HepG2 (cell line): Measurements from ENCODE around the gene RNLS. TPM values are rescaled to one million over a fixed set of nuclear protein-coding genes. Genes with fewer than 3 reads are reported as not detected.
"Not testable (repeated sequence)": the region's sequence is repeated elsewhere in the genome, so short reads cannot be mapped to it uniquely, and the experiment has no call there.

Source experiments
- ATAC-seq: fragments of 200-7000 bp; cut with Tn5 transposase; 3 replicates; pipeline ENCODE4 v1.9.1; 2020; ENCODE audit warnings: mild to moderate bottlenecking, moderate library complexity
- BruUV-seq: library from RNA; stranded (reverse); fragments of 400-500 nt; replicated peaks from 2 replicates; lab custom pipeline; 2021; lab: Mats Ljungman, UMichigan
- CTCF ChIA-PET: fragments of 300-600 bp; formaldehyde crosslinking; extraction: SDS; loops from one replicate; lab custom pipeline; 2021; ENCODE audit warnings: low total read pairs, inconsistent platforms, low intra/inter-chr PET ratio; lab: Yijun Ruan, JAX
- POLR2A ChIA-PET: fragments of 350-600 bp; sonication (Branson Sonifier 250); formaldehyde crosslinking; loops from one replicate; lab custom pipeline; 2020; ENCODE audit warnings: antibody characterized with exemption, inconsistent platforms; lab: Yijun Ruan, JAX
- DNase-seq: peaks from one replicate; pipeline ENCODE4 v3.0.0-alpha.2; 2015; ENCODE audit warnings: low spot score
- FAIRE-seq: peaks from 3 replicates; lab custom pipeline; 2011; peaks lifted over from hg19 to GRCh38; lab: Jason Lieb, UNC
- H2AFZ ChIP-seq: one replicate; pipeline ENCODE4 v1.6.1; 2011; ENCODE audit warnings: low read length, inconsistent platforms
- H3K27ac ChIP-seq: fragments of 300-600 bp; 3 replicates; pipeline ENCODE4 v1.8.0; 2011; ENCODE audit warnings: mixed run types, mild to moderate bottlenecking, mixed read lengths, low read length, inconsistent platforms; ENCODE audit not compliant: insufficient read depth; ENCODE audit errors: extremely low read length
- H3K27me3 ChIP-seq, 2 experiments: fragments of 200-600 bp in 1 of 2; 2 replicates in 1 of 2; 3 replicates in 1 of 2; pipeline versions ENCODE4 v1.6.0 to v1.8.0; 2011; ENCODE audit warnings: low read length in 2 of 2, mild to moderate bottlenecking in 2 of 2, moderate library complexity in 2 of 2, inconsistent platforms in 1 of 2; ENCODE audit not compliant: insufficient read depth in 2 of 2, control insufficient read depth in 1 of 2
- H3K36me3 ChIP-seq, 2 experiments: fragments of 200-600 bp in 1 of 2; replicated peaks in 1 of 2; 2 replicates in 1 of 2; 3 replicates in 1 of 2; pipeline versions ENCODE4 v1.5.1 to v1.8.0; 2011; ENCODE audit warnings: low read length in 2 of 2, inconsistent platforms in 1 of 2; ENCODE audit not compliant: insufficient read depth in 2 of 2, control insufficient read depth in 1 of 2
- H3K4me1 ChIP-seq: 2 replicates; pipeline ENCODE4 v1.5.1; 2012; ENCODE audit warnings: low read length, inconsistent platforms; ENCODE audit not compliant: insufficient read depth
- H3K4me2 ChIP-seq: 2 replicates; pipeline ENCODE4 v1.6.0; 2011; ENCODE audit warnings: low read depth, low read length, inconsistent platforms
- H3K4me3 ChIP-seq, 3 experiments: fragments of 200-600 bp in 1 of 3; sonication (generic), shearing (Covaris generic) in 1 of 3; replicated peaks in 1 of 3; 2 replicates each; pipeline ENCODE4 v1.5.1; 2011 to 2016; ENCODE audit warnings: low read length in 3 of 3, inconsistent platforms in 2 of 3, low read depth in 2 of 3, mild to moderate bottlenecking in 2 of 3, control low read depth in 1 of 3, mixed read lengths in 1 of 3; ENCODE audit not compliant: insufficient read depth in 1 of 3
- H3K79me2 ChIP-seq: one replicate; pipeline ENCODE4 v1.6.1; 2011; ENCODE audit warnings: low read length, inconsistent platforms; ENCODE audit not compliant: insufficient read depth
- H3K9ac ChIP-seq: 2 replicates; pipeline ENCODE4 v1.6.0; 2011; ENCODE audit warnings: mild to moderate bottlenecking, low read depth, low read length, inconsistent platforms; ENCODE audit not compliant: insufficient read depth
- H3K9me3 ChIP-seq: 2 replicates; pipeline ENCODE4 v1.5.1; 2012; ENCODE audit warnings: mild to moderate bottlenecking, low read length
- H4K20me1 ChIP-seq: 2 replicates; pipeline ENCODE4 v1.6.0; 2011; ENCODE audit warnings: inconsistent platforms, mild to moderate bottlenecking, low read length, moderate library complexity; ENCODE audit not compliant: insufficient read depth
- AGO1 ChIP-seq: fragments of 200-400 bp; formaldehyde crosslinking; IDR thresholded peaks from 2 replicates; pipeline ENCODE4 v1.6.1; 2017; ENCODE audit warnings: mild to moderate bottlenecking, low read depth, low read length, moderate library complexity; ENCODE audit not compliant: poor library complexity, severe bottlenecking
- GABPB1 ChIP-seq: IDR thresholded peaks from 2 replicates; pipeline ENCODE4 v1.6.1; 2016; ENCODE audit warnings: mild to moderate bottlenecking, missing genetic modification reagents, moderate library complexity, missing compliant biosample characterization
- NCOR1 ChIP-seq: fragments of 200-600 bp; sonication (generic); IDR thresholded peaks from 2 replicates; pipeline ENCODE4 v1.7.0; 2017; ENCODE audit warnings: antibody characterized with exemption, low read length, borderline replicate concordance
- NFE2L1 ChIP-seq: sonication (generic); formaldehyde crosslinking; IDR thresholded peaks from 2 replicates; pipeline ENCODE4 v1.4.0; 2020; ENCODE audit warnings: missing genetic modification reagents, mild to moderate bottlenecking, borderline replicate concordance
- SOX13 ChIP-seq, 3 experiments: fragments of 450-650 bp in 1 of 3; sonication (generic) in 1 of 3; formaldehyde crosslinking in 1 of 3; IDR thresholded peaks in 2 of 3; conservative IDR thresholded peaks in 1 of 3; 2 replicates each; pipeline versions ENCODE4 v1.5.0 to v1.6.1; 2016 to 2020; ENCODE audit warnings: antibody characterized with exemption in 1 of 3, mild to moderate bottlenecking in 1 of 3, missing compliant biosample characterization in 1 of 3, missing genetic modification reagents in 1 of 3, moderate library complexity in 1 of 3
- ZNF160 ChIP-seq: sonication (generic); formaldehyde crosslinking; IDR thresholded peaks from 2 replicates; pipeline ENCODE4 v1.8.0; 2022; ENCODE audit warnings: mild to moderate bottlenecking, inconsistent platforms, missing genetic modification reagents
- ZNF501 ChIP-seq: sonication (generic); formaldehyde crosslinking; IDR thresholded peaks from 2 replicates; pipeline ENCODE4 v1.5.1; 2020; ENCODE audit warnings: mild to moderate bottlenecking, moderate library complexity, missing genetic modification reagents
- WGBS: methylation state at CpG from one replicate; pipeline ENCODE4 v1.1.6; 2017; ENCODE audit warnings: low lambda C conversion rate; 5-methylcytosine and 5-hydroxymethylcytosine counted together
- in situ Hi-C: cut with HindIII; loops from 2 replicates; pipeline ENCODE4 v1.10.0; 2017; ENCODE audit warnings: low pct_unique_long_range_greater_than_20kb; ENCODE audit not compliant: extremely low pct_ligation_motif_present
- intact Hi-C: fragments of 100-400 bp; cut with micrococcal nuclease; formaldehyde crosslinking; loops from one replicate; pipeline ENCODE4 v1.10.0; 2022; ENCODE audit not compliant: unreplicated experiment
- polyA plus RNA-seq, 8 experiments: library from polyadenylated mRNA; depleted of rRNA in 3 of 8; stranded (reverse) in 7 of 8; unstranded in 1 of 8; fragments of >200 nt; fragmentation: Illumina TruSeq in 4 of 8; extraction: Trizol in 4 of 8; gene quantifications; 2 replicates each; pipeline versions ENCODE4 v1.2.1 to v1.2.3, GENCODE V29; 2011 to 2016; ENCODE audit warnings: low read depth in 4 of 8, missing spikeins in 1 of 8, mixed read lengths in 1 of 8; ENCODE audit not compliant: insufficient read depth in 1 of 8
- total RNA-seq, 5 experiments: library from RNA; depleted of rRNA; stranded (reverse); fragments of >200 nt; fragmentation: Illumina TruSeq; extraction: Trizol; gene quantifications; 2 replicates each; pipeline ENCODE4 v1.2.3, GENCODE V29; 2016; ENCODE audit warnings: low read depth in 1 of 5
- TF ChIP-seq, protein P1 (sequence below): sonication (generic); formaldehyde crosslinking; IDR thresholded peaks from 2 replicates; pipeline ENCODE4 v1.4.0; 2020; ENCODE audit warnings: missing genetic modification reagents, mild to moderate bottlenecking, borderline replicate concordance
- TF ChIP-seq, protein P2 (sequence below): IDR thresholded peaks from 2 replicates; pipeline ENCODE4 v1.6.1; 2016

Gene RNLS
- total and polyA plus RNA-seq, 2 of the 13 experiments (the other 11 are each of a cell fraction or from before 2014, with no cell fraction given): not detected

DNA sequence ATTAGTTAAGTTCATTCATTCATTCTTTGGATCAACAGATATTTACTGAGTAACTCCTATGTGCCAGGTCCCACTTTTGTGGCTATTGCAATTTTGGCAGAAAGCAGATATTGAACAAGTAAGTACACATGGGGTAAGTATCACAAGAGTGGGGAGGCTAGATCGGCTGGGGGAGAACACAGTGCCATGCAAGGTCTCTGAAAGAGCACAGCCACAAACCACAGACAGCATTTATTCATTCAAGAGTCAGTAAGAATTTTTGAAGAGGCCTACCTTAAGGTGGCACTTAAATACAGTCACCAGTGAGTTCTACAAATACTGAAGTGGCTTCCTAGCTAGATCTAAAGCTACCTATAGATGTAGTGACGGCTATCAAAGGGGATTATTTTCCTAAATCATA, 304.2 kb downstream of the RNLS start (continued):
- TF ChIP-seq, protein P1, sequence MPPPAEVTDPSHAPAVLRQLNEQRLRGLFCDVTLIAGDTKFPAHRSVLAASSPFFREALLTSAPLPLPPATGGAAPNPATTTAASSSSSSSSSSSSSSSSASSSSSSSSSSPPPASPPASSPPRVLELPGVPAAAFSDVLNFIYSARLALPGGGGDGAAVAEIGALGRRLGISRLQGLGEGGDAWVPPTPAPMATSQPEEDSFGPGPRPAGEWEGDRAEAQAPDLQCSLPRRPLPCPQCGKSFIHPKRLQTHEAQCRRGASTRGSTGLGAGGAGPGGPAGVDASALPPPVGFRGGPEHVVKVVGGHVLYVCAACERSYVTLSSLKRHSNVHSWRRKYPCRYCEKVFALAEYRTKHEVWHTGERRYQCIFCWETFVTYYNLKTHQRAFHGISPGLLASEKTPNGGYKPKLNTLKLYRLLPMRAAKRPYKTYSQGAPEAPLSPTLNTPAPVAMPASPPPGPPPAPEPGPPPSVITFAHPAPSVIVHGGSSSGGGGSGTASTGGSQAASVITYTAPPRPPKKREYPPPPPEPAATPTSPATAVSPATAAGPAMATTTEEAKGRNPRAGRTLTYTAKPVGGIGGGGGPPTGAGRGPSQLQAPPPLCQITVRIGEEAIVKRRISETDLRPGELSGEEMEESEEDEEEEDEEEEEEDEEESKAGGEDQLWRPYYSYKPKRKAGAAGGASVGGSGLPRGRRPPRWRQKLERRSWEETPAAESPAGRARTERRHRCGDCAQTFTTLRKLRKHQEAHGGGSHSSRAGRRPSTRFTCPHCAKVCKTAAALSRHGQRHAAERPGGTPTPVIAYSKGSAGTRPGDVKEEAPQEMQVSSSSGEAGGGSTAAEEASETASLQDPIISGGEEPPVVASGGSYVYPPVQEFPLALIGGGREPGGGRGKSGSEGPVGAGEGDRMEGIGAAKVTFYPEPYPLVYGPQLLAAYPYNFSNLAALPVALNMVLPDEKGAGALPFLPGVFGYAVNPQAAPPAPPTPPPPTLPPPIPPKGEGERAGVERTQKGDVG: no peak

DNA sequence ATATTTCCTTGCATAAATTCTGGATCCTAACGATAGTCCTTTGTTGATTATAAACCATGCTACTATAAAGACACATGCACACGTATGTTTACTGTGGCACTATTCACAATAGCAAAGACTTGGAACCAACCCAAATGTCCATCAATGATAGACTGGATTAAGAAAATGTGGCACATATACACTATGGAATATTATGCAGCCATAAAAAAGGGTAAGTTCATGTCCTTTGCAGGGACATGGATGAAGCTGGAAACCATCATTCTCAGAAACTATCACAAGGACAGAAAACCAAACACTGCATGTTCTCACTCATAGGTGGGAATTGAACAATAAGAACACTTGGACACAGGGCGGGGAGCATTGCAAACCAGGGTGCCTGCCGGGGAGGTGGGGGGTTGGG, 306.2 kb downstream of the RNLS start:
- H3K79me2 ChIP-seq, H2AFZ ChIP-seq, in situ Hi-C loops, intact Hi-C loops, H3K9ac ChIP-seq, FAIRE-seq, BruUV-seq, DNase-seq, H3K4me1 ChIP-seq, H3K36me3 ChIP-seq, CTCF ChIA-PET, POLR2A ChIA-PET, H3K4me3 ChIP-seq, H3K4me2 ChIP-seq, H3K27me3 ChIP-seq, H3K9me3 ChIP-seq, H3K27ac ChIP-seq, ATAC-seq, H4K20me1 ChIP-seq: not testable (repeated sequence)
- 74% methylated on average over 4 of the region's 4 CpGs for WGBS

DNA sequence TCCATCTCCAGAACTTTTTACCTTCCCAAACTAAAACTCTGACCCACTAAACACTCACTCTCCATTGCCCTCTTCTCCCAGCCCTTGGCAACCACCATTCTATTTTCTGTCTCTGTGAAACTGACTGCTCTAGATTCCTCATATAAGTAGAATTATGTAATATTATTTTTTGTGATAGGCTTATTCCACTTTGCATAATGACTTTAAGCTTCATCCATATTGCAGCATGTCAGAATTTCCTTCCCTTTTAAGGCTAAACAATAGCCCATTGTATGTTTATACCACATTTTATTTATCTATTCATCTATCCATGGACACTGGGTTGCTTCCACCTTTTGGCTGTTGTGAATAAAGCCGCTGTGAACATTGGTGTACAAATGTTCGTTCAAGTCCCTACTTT, 308.8 kb downstream of the RNLS start:
- WGBS: 52% methylated on average over 2 of the region's 2 CpGs

More for the DNA sequence above, 308.8 kb downstream of the RNLS start:
- H3K36me3 ChIP-seq: no peaks in the 10 kb centered on the region
- H4K20me1 ChIP-seq: no peaks in the 10 kb centered on the region
- H3K27ac ChIP-seq: no peak overlapping the region
- POLR2A ChIA-PET: no interaction called here
- no peak overlapping the region for H3K9ac ChIP-seq
- FAIRE-seq: no peak
- no peak overlapping the region for H2AFZ ChIP-seq
- no peak overlapping the region for H3K4me2 ChIP-seq
- H3K4me3 ChIP-seq: no peak overlapping the region
- BruUV-seq: no TSS peak
- no peaks in the 10 kb centered on the region for H3K4me1 ChIP-seq
- CTCF ChIA-PET: no interaction called here
- no peak for TF ChIP-seq AGO1
- no peak for TF ChIP-seq ZNF501 (CRISPR knock-in tag)
- no peak for TF ChIP-seq SOX13 (IDR thresholded peaks at IDR 0.05)
- no peak for TF ChIP-seq SOX13 (CRISPR knock-in tag; conservative IDR thresholded peaks at IDR 0.05 in 1 of 2, IDR thresholded peaks at IDR 0.05 in 1 of 2)
- no peak for TF ChIP-seq ZNF160 (CRISPR knock-in tag)
- TF ChIP-seq, protein P2, sequence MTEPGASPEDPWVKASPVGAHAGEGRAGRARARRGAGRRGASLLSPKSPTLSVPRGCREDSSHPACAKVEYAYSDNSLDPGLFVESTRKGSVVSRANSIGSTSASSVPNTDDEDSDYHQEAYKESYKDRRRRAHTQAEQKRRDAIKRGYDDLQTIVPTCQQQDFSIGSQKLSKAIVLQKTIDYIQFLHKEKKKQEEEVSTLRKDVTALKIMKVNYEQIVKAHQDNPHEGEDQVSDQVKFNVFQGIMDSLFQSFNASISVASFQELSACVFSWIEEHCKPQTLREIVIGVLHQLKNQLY: no peak
- no peak for TF ChIP-seq GABPB1 (CRISPR knock-in tag)
- no peak for TF ChIP-seq NCOR1
- TF ChIP-seq NFE2L1 (CRISPR knock-in tag): no peak
- TF ChIP-seq, all 625 proteins: peak for 0
- in situ Hi-C loops (no loop called here), intact Hi-C loops (no loop called here)
- H3K79me2 ChIP-seq: no peaks in the 10 kb centered on the region
- H3K9me3 ChIP-seq: no peaks in the 10 kb centered on the region
- H3K27me3 ChIP-seq: no peaks in the 10 kb centered on the region
- ATAC-seq (no peak), DNase-seq (no peak)
